Astrocyte (in vitro differentiated cells and primary cell): Measurements from ENCODE around the gene MAD2L1BP.

Experiments used
- EZH2 ChIP-seq: IDR thresholded peaks from 2 replicates; pipeline ENCODE4 v1.6.1; 2012; ENCODE audit warnings: mild to moderate bottlenecking, low read length, inconsistent platforms; ENCODE audit not compliant: insufficient read depth
- TF ChIP-seq, protein P1 (sequence below): IDR thresholded peaks from 2 replicates; pipeline ENCODE4 v1.5.1; 2011; ENCODE audit warnings: low read depth, mild to moderate bottlenecking, inconsistent platforms, low read length, moderate library complexity; ENCODE audit not compliant: insufficient read depth

DNA sequence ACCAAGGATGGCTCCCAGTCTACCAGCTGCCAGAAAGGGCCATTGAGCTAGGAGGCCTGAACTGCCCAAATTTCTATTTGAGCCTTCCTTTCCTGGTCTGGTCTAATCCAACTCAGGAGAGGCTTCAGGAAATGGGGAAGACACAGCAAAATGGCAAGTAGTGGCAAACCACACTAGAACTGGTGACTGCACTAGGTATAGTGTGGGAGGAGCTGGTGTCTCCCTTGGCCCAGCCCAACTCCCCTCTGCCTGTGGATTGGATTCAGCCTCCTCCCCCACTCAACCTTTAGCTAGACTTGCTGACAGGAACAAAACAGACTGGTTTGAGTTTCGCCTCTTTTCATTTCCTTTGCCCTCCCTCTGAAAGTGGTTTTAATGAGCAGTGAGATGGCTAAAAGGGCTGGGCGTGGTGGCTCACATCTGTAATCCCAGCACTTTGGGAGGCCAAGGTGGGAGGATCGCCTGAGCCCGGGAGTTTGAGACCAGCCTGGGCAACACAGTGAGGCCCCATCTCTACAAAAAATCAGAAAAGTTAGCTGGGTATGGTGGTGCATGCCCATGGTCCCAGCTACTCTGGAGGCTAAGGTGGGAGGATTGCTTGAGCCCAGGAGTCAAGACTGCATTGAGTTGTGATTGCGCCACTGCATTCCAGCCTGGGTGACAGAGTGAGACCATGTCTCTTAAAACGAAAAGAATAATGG, 34.4 kb downstream of the MAD2L1BP start:
- TF ChIP-seq, protein P1, sequence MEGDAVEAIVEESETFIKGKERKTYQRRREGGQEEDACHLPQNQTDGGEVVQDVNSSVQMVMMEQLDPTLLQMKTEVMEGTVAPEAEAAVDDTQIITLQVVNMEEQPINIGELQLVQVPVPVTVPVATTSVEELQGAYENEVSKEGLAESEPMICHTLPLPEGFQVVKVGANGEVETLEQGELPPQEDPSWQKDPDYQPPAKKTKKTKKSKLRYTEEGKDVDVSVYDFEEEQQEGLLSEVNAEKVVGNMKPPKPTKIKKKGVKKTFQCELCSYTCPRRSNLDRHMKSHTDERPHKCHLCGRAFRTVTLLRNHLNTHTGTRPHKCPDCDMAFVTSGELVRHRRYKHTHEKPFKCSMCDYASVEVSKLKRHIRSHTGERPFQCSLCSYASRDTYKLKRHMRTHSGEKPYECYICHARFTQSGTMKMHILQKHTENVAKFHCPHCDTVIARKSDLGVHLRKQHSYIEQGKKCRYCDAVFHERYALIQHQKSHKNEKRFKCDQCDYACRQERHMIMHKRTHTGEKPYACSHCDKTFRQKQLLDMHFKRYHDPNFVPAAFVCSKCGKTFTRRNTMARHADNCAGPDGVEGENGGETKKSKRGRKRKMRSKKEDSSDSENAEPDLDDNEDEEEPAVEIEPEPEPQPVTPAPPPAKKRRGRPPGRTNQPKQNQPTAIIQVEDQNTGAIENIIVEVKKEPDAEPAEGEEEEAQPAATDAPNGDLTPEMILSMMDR, result no peak
- TF ChIP-seq EZH2, result no peak
